Measurements from ENCODE around the gene KLC1. TPM values are rescaled to one million over a fixed set of nuclear protein-coding genes. Genes with fewer than 3 reads are reported as not detected.

KLC1 gene
- total RNA-seq (2021; ENCODE audit: unreplicated experiment) (121 TPM), Bru-seq, nascent RNA (percentile 86 among the genes with signal in this experiment), BruChase-seq, experiment 1, labeled RNA remaining after a 6-hour chase (percentile 97 among the genes with signal in this experiment), BruChase-seq, experiment 2, labeled RNA remaining after a 2-hour chase (percentile 96 among the genes with signal in this experiment)
- 77.0 and 78.9 TPM in 2 replicates for polyA plus RNA-seq (2012)
- long read RNA-seq, full-length matches to known transcripts, result 45 of 85 reads
- long read RNA-seq, partial matches to known transcripts, result 16 of 85 reads
- long read RNA-seq, other reads (novel, unspliced or antisense), result 24 of 85 reads

DNA sequence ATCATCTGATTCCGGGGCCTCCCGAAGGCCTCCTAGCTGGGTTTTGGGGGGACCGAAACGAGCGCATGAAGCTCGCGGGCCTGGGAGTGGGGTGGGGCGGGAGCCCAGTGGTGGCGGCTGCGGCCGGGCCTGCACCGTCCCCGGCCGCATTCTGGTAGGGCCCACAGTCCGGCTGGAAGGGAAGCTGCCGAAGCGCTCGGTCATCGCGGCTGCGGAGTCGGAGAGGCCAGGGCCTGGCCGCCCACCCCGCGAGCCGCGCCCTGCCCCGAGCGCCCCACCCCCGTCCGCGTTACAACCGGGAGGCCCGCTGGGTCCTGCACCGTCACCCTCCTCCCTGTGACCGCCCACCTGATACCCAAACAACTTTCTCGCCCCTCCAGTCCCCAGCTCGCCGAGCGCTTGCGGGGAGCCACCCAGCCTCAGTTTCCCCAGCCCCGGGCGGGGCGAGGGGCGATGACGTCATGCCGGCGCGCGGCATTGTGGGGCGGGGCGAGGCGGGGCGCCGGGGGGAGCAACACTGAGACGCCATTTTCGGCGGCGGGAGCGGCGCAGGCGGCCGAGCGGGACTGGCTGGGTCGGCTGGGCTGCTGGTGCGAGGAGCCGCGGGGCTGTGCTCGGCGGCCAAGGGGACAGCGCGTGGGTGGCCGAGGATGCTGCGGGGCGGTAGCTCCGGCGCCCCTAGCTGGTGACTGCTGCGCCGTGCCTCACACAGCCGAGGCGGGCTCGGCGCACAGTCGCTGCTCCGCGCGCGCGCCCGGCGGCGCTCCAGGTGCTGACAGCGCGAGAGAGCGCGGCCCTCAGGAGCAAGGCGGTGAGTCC, at the start of gene KLC1:
TSS of gene KLC1 (plus strand) at position 528 of the 819 bp plus-strand sequence. CDS start 25,354 bp downstream, outside the sequence.
- RAD21 ChIA-PET (ENCODE audit: low non-redundant PET in 1 of 2, low total read pairs in 2 of 2, uncharacterized antibody in 2 of 2, unreplicated experiment in 2 of 2), result no interaction called here
- Histone ChIP-seq H2AFZ (ENCODE audit: low read depth, low read length, poor library complexity, severe bottlenecking) (no peak within 1 kb of the TSS), H3K79me2 (ENCODE audit: insufficient read depth, low read length) (peaks cover 48% of the 10 kb centered on the region), H3K9me3 (ENCODE audit: control insufficient read depth in 1 of 2, insufficient read depth in 1 of 2, low read depth in 1 of 2, low read length in 2 of 2) (no peaks in the 10 kb centered on the region), H3K9ac (ENCODE audit: low read length) (peak within 1 kb of the TSS; percentile 95), H3K4me3 (replicated peaks in 1 of 2; ENCODE audit: low read depth in 1 of 2, low read length in 2 of 2) (peak within 1 kb of the TSS; percentile 53 to 67), H3K9me2 (ENCODE audit: insufficient read depth) (no peaks in the 10 kb centered on the region), H3K4me2 (ENCODE audit: low read length) (peak within 1 kb of the TSS; percentile 99), H3K27me3 (ENCODE audit: insufficient read depth, low read length) (no peaks in the 10 kb centered on the region), H3K27ac (ENCODE audit: low read depth, low read length) (peak within 1 kb of the TSS; percentile 85), H4K20me1 (ENCODE audit: insufficient read depth) (peaks cover 14% of the 10 kb centered on the region; the same call in 1 of the 2 replicates), H3K36me3 (ENCODE audit: control insufficient read depth in 1 of 2, insufficient read depth in 2 of 2, low read length in 2 of 2) (no peaks in the 10 kb centered on the region), H3K4me1 (ENCODE audit: control insufficient read depth in 1 of 2, insufficient read depth in 2 of 2, low read length in 2 of 2) (peaks cover 32 to 57% of the 10 kb centered on the region in 2 experiments)
- DNase-seq (ENCODE audit: low read depth, low spot score) (peak; percentile 31), ATAC-seq (peak; percentile 63)
- BruUV-seq (replicated peaks), result no TSS peak
- CTCF ChIA-PET, result no interaction called here
- POLR2A ChIA-PET, result no interaction called here
- intact Hi-C loops (cut with micrococcal nuclease), result no loop called here
- TF ChIP-seq ELF1 (IDR thresholded peaks at IDR 0.05; ENCODE audit: borderline replicate concordance, low read depth) (no peak), JUND (IDR thresholded peaks at IDR 0.05) (no peak), EGR1 (IDR thresholded peaks at IDR 0.05; ENCODE audit: low read depth) (no peak), SRF (IDR thresholded peaks at IDR 0.05; ENCODE audit: low read depth) (no peak), TCF7L2 (IDR thresholded peaks at IDR 0.05; ENCODE audit: borderline replicate concordance, extremely low read depth, insufficient read depth, insufficient read length) (no peak), SP1 (IDR thresholded peaks at IDR 0.05; ENCODE audit: low read depth) (no peak), FOSL1 (IDR thresholded peaks at IDR 0.05; ENCODE audit: low read depth) (no peak), ZNF274 (IDR thresholded peaks at IDR 0.05; ENCODE audit: low read depth, low read length) (no peak), CEBPB (IDR thresholded peaks at IDR 0.05; ENCODE audit: low read depth) (no peak), EZH2phosphoT487 (IDR thresholded peaks at IDR 0.05; ENCODE audit: borderline replicate concordance) (no peak), SIN3A (IDR thresholded peaks at IDR 0.05; ENCODE audit: low read depth) (no peak), YY1 (IDR thresholded peaks at IDR 0.05; ENCODE audit: extremely low read depth, insufficient replicate concordance, low read depth, low read length) (peak; percentile 93), RAD21 (IDR thresholded peaks at IDR 0.05; ENCODE audit: low read depth) (no peak), POLR2AphosphoS5 (IDR thresholded peaks at IDR 0.05; ENCODE audit: low read depth, low read length) (peak; percentile 90), EZH2 (IDR thresholded peaks at IDR 0.05) (no peak), POLR2A (IDR thresholded peaks at IDR 0.05; ENCODE audit: borderline replicate concordance, extremely low read depth, insufficient read depth, insufficient read length) (peak; percentile 82), CBX3 (IDR thresholded peaks at IDR 0.05; ENCODE audit: low read depth) (no peak)
- TF ChIP-seq, protein P1, sequence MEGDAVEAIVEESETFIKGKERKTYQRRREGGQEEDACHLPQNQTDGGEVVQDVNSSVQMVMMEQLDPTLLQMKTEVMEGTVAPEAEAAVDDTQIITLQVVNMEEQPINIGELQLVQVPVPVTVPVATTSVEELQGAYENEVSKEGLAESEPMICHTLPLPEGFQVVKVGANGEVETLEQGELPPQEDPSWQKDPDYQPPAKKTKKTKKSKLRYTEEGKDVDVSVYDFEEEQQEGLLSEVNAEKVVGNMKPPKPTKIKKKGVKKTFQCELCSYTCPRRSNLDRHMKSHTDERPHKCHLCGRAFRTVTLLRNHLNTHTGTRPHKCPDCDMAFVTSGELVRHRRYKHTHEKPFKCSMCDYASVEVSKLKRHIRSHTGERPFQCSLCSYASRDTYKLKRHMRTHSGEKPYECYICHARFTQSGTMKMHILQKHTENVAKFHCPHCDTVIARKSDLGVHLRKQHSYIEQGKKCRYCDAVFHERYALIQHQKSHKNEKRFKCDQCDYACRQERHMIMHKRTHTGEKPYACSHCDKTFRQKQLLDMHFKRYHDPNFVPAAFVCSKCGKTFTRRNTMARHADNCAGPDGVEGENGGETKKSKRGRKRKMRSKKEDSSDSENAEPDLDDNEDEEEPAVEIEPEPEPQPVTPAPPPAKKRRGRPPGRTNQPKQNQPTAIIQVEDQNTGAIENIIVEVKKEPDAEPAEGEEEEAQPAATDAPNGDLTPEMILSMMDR (IDR thresholded peaks at IDR 0.05 in 2 of 3, conservative IDR thresholded peaks at IDR 0.05 in 1 of 3; ENCODE audit: borderline replicate concordance in 1 of 3, insufficient read depth in 1 of 3, low read depth in 2 of 3, low read length in 2 of 3), result no peak
- TF ChIP-seq, protein P2, sequence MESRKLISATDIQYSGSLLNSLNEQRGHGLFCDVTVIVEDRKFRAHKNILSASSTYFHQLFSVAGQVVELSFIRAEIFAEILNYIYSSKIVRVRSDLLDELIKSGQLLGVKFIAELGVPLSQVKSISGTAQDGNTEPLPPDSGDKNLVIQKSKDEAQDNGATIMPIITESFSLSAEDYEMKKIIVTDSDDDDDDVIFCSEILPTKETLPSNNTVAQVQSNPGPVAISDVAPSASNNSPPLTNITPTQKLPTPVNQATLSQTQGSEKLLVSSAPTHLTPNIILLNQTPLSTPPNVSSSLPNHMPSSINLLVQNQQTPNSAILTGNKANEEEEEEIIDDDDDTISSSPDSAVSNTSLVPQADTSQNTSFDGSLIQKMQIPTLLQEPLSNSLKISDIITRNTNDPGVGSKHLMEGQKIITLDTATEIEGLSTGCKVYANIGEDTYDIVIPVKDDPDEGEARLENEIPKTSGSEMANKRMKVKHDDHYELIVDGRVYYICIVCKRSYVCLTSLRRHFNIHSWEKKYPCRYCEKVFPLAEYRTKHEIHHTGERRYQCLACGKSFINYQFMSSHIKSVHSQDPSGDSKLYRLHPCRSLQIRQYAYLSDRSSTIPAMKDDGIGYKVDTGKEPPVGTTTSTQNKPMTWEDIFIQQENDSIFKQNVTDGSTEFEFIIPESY (IDR thresholded peaks at IDR 0.05; ENCODE audit: extremely low read depth, insufficient replicate concordance, low read length), result peak; percentile 14
- TF ChIP-seq, protein P3, sequence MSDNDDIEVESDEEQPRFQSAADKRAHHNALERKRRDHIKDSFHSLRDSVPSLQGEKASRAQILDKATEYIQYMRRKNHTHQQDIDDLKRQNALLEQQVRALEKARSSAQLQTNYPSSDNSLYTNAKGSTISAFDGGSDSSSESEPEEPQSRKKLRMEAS (IDR thresholded peaks at IDR 0.05), result no peak
- TF ChIP-seq, protein P4, sequence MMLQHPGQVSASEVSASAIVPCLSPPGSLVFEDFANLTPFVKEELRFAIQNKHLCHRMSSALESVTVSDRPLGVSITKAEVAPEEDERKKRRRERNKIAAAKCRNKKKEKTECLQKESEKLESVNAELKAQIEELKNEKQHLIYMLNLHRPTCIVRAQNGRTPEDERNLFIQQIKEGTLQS (IDR thresholded peaks at IDR 0.05), result no peak

All from HCT116 (cell line).